Motor neuron (in vitro differentiated cells): ENCODE data around the gene MAPKBP1. TPM values are rescaled to one million over a fixed set of nuclear protein-coding genes. Genes with fewer than 3 reads are reported as not detected.
"Not testable (repeated sequence)": the region's sequence is repeated elsewhere in the genome, so short reads cannot be mapped to it uniquely, and the experiment has no call there.

Source experiments
- ATAC-seq, 8 experiments: fragments of 200-7000 bp; cut with Tn5 transposase; replicated peaks in 6 of 8; 2 replicates each; pipeline ENCODE4 v1.8.0; 2021; ENCODE audit warnings: mild to moderate bottlenecking in 8 of 8, moderate library complexity in 8 of 8
- H3K27ac ChIP-seq, 2 donors: fragments of 250-450 bp; sonication (Bioruptor Pico); 2 replicates each; pipeline ENCODE4 v1.9.0; 2021; ENCODE audit warnings: antibody characterized with exemption in 2 of 2, mild to moderate bottlenecking in 2 of 2, moderate library complexity in 1 of 2
- H3K4me1 ChIP-seq, 2 donors: fragments of 250-450 bp; sonication (Bioruptor Pico); replicated peaks in 1 of 2; 2 replicates each; pipeline ENCODE4 v1.6.1; 2021; ENCODE audit warnings: antibody characterized with exemption in 2 of 2, mild to moderate bottlenecking in 2 of 2, moderate library complexity in 1 of 2
- H3K4me3 ChIP-seq, 5 donors: fragments of 250-450 bp; sonication (Bioruptor Pico); 2 replicates each; pipeline ENCODE4 v1.9.0; 2021; ENCODE audit warnings: antibody characterized with exemption in 5 of 5, mild to moderate bottlenecking in 5 of 5, moderate library complexity in 4 of 5
- WGBS, 10 experiments: fragments of 450-650 bp; shearing (Covaris generic); methylation state at CpG; one replicate each; pipeline ENCODE4 v1.0.0; 2022; 5-methylcytosine and 5-hydroxymethylcytosine counted together
- in situ Hi-C, 9 experiments: fragments of 400-800 bp; cut with MboI; loops; one replicate each; pipeline ENCODE4 v1.15.0; 2021; ENCODE audit warnings: low sequenced_read_pairs in 9 of 9, low pct_unique_long_range_greater_than_20kb in 2 of 9; ENCODE audit not compliant: unreplicated experiment in 9 of 9
- total RNA-seq, 8 experiments: library from RNA; unstranded; fragments of 300-600 nt; gene quantifications; 2 replicates each; pipeline versions ENCODE4 v1.2.3 to v1.2.4, GENCODE V29; 2022

The MAPKBP1 gene
- total RNA-seq, 8 experiments from 2014 or later, result 9.9 to 25.8 (median 14.3) TPM

GRCh38 chr15:41824062-41824745, 49.9 kb downstream of the MAPKBP1 start:
- Histone ChIP-seq H3K4me3 (no peak overlapping the region), H3K4me1 (peaks cover 5 to 6% of the 10 kb centered on the region in 2 donors)

GRCh38 chr15:41825145-41825544, 50.9 kb downstream of the MAPKBP1 start:
- Histone ChIP-seq H3K4me1 (peaks cover 7 to 10% of the 10 kb centered on the region in 2 donors), H3K27ac (no peak overlapping the region), H3K4me3 (no peak overlapping the region)
- WGBS, 10 experiments, result 70 to 100% (median 88%) methylated on average over 1 to 8 of the region's 10 CpGs; no CpG with 5 or more reads in 3 of the 10 experiments
- ATAC-seq, result no peak
- in situ Hi-C loops, result no loop called here

More at GRCh38 chr15:41824062-41824745, 49.9 kb downstream of the MAPKBP1 start:
- 88 to 100% (median 97%) methylated on average over 1 to 10 of the region's 19 CpGs; no CpG with 5 or more reads in 6 of the 10 experiments for WGBS, 10 experiments
- ATAC-seq, result no peak
- H3K27ac ChIP-seq, result no peak overlapping the region
- in situ Hi-C loops, result loop anchor here in 4 of 9 experiments (25.0 kb wide), 1 partner anchor 262 kb away; the partner anchor contains the start of gene TYRO3 (in 4 of the 4)

GRCh38 chr15:41825572-41826535, 51.6 kb downstream of the MAPKBP1 start:
- in situ Hi-C loops, result no loop called here
- WGBS, 10 experiments, result 60 to 88% (median 70%) methylated on average over 2 to 8 of the region's 13 CpGs; no CpG with 5 or more reads in 2 of the 10 experiments
- no peak for ATAC-seq
- Histone ChIP-seq H3K27ac (no peak overlapping the region), H3K4me1 (peaks cover 7 to 10% of the 10 kb centered on the region in 2 donors), H3K4me3 (no peak overlapping the region)

GRCh38 chr15:41827290-41827879, 53.1 kb downstream of the MAPKBP1 start:
- H3K4me3 ChIP-seq, result peak overlapping the region; percentile 56 to 99 (median 73)
- 0 to 20% (median 10%) methylated on average over 1 to 7 of the region's 37 CpGs; no CpG with 5 or more reads in 7 of the 10 experiments for WGBS, 10 experiments
- in situ Hi-C loops, result no loop called here
- no peak overlapping the region for H3K27ac ChIP-seq
- peak in 5 of 8 experiments; percentile 1 to 16 (median 3) for ATAC-seq
- H3K4me1 ChIP-seq, result peaks cover 7 to 10% of the 10 kb centered on the region in 2 donors

GRCh38 chr15:41827880-41828806, 53.9 kb downstream of the MAPKBP1 start, which contains the start of gene JMJD7:
TSS of gene JMJD7 (plus strand) at chr15:41828092. CDS start at chr15:41828125, 33 bp downstream.
- Histone ChIP-seq H3K4me1 (peaks cover 7 to 10% of the 10 kb centered on the region in 2 donors), H3K4me3 (peak within 1 kb of the TSS; percentile 56 to 99 (median 73)), H3K27ac (peak within 1 kb of the TSS; percentile 68 to 78)
- ATAC-seq, result peak; percentile 73 to 89 (median 86)
- in situ Hi-C loops, result no loop called here
- WGBS, 10 experiments, result 0 to 19% (median 0%) methylated on average over 1 to 5 of the region's 66 CpGs

- Histone ChIP-seq H3K27ac (no peak overlapping the region), H3K4me1 (peaks cover 7 to 10% of the 10 kb centered on the region in 2 donors), H3K4me3 (peak overlapping the region; percentile 56 to 99 (median 73))
- peak in 1 of 8 experiments; percentile 2 for ATAC-seq
- WGBS, 10 experiments, result 0 to 17% (median 8%) methylated on average over 3 to 6 of the region's 6 CpGs; no CpG with 5 or more reads in 1 of the 10 experiments
- in situ Hi-C loops, result no loop called here
Measured at GRCh38 chr15:41828807-41829141, 54.5 kb downstream of the MAPKBP1 start.

- in situ Hi-C loops, result no loop called here
- H3K4me1 ChIP-seq, result peaks cover 7 to 10% of the 10 kb centered on the region in 2 donors
- H3K27ac ChIP-seq, result no peak overlapping the region
- ATAC-seq, result no peak
- 80 to 100% (median 95%) methylated on average over 1 to 3 of the region's 13 CpGs; no CpG with 5 or more reads in 6 of the 10 experiments for WGBS, 10 experiments
- H3K4me3 ChIP-seq, result no peak overlapping the region
Measured at GRCh38 chr15:41829959-41830646, 55.8 kb downstream of the MAPKBP1 start.

GRCh38 chr15:41831291-41831690, 57.0 kb downstream of the MAPKBP1 start:
- H3K4me3 ChIP-seq, in situ Hi-C loops, H3K27ac ChIP-seq, ATAC-seq: not testable (repeated sequence)
- peaks cover 7 to 10% of the 10 kb centered on the region in 2 donors for H3K4me1 ChIP-seq
- 83 to 100% (median 100%) methylated on average over 1 to 4 of the region's 4 CpGs; no CpG with 5 or more reads in 7 of the 10 experiments for WGBS, 10 experiments

GRCh38 chr15:41832208-41832607, 57.9 kb downstream of the MAPKBP1 start:
- H3K4me1 ChIP-seq, result peaks cover 7 to 10% of the 10 kb centered on the region in 2 donors
- in situ Hi-C loops, result no loop called here
- no peak overlapping the region for H3K4me3 ChIP-seq
- 90 to 100% (median 97%) methylated on average over 2 to 5 of the region's 10 CpGs; no CpG with 5 or more reads in 6 of the 10 experiments for WGBS, 10 experiments
- H3K27ac ChIP-seq, result no peak overlapping the region
- ATAC-seq, result no peak

GRCh38 chr15:41832875-41833274, 58.6 kb downstream of the MAPKBP1 start:
- ATAC-seq, result no peak
- WGBS, 10 experiments, result 90 to 100% methylated on average over 1 to 2 of the region's 3 CpGs; no CpG with 5 or more reads in 8 of the 10 experiments

GRCh38 chr15:41834096-41834495, 59.8 kb downstream of the MAPKBP1 start:
- WGBS, 10 experiments, result 72 to 100% (median 100%) methylated on average over 1 to 2 of the region's 3 CpGs; no CpG with 5 or more reads in 7 of the 10 experiments

More at GRCh38 chr15:41832875-41833274, 58.6 kb downstream of the MAPKBP1 start:
- Histone ChIP-seq H3K27ac (no peak overlapping the region), H3K4me1 (peaks cover 7 to 10% of the 10 kb centered on the region in 2 donors), H3K4me3 (no peak overlapping the region)
- in situ Hi-C loops, result no loop called here

More at GRCh38 chr15:41834096-41834495, 59.8 kb downstream of the MAPKBP1 start:
- Histone ChIP-seq H3K4me1 (peaks cover 3 to 6% of the 10 kb centered on the region in 2 donors), H3K27ac (no peak overlapping the region), H3K4me3 (no peak overlapping the region)
- no peak for ATAC-seq
- in situ Hi-C loops, result no loop called here
